Measurements from ENCODE around the gene DDO.

Gene DDO

DNA sequence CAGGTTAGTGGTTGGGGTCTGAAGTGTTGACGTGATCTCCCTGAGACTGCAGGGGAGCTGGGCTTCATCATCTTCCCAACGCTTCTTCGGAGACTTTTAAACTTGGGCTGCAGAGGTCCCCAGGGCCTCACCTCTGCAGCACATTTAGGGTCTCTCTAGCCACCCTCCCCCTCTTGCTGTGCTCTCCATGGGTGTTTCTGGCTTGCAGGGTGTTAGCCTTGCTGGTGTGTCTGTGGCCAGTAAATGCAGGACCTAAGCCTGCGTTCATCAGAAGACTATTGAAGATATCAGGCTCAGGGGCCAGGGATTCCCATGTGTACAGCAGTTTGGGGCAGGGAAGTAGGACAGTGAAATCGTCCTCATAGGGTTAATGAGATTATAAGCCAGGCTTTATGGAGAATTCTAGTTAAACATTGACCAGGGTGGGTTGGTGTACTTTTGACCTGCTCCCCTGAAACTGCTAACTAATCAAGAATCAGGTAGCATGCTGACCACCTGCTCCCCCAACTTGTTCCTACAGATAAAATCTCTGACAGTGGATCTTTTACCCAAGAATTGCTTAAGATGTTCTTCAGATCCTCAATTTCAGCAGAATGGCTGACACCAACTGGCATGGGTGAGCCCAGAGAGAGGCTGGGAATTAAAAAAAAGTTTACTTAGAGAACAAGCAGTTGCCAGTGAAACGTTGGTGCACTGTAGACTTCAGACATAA lies 3.8 kb upstream of the DDO start:
- no peak for DNase-seq

DNA sequence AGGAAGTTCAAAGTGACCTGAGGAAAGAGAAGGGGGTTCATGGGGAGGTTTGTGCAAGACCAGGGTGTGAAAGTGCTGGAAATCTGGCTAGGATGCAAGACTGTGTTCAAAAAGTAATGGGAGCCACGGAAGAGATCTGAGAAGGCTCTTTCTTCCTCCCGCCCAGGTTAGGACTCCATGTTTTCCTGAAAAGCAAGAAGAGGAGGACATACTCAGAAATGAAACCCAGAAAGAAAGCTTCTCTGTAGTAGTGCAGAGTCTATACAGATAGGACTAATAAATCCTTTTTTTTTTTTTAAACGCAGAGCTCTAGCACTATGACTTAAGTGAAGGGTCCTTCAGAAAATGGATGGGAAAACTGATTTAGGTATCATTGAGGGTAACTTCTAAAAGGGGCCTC lies 3.2 kb upstream of the DDO start:
- DNase-seq = no peak

DNA sequence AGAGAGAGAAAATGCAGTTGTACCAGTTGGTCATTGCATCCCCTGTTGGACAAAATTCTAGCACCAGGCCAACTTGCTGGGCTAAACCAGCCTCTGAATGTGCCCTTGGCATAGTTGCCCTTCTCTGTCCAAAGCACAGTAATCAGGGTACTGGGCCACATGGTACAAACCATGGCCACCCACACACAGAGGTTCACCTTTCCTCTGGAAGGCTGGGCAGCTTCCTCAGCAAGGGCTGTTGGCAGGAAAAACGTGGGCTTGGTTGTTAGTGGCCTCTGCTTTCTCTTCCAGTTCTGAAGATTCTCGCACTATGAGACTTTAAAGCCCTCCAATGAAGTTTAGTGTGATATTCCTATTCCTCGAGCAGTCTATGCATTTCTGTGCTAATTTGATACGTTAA lies 706 bp downstream of the DDO start:
- no peak for DNase-seq

DNA sequence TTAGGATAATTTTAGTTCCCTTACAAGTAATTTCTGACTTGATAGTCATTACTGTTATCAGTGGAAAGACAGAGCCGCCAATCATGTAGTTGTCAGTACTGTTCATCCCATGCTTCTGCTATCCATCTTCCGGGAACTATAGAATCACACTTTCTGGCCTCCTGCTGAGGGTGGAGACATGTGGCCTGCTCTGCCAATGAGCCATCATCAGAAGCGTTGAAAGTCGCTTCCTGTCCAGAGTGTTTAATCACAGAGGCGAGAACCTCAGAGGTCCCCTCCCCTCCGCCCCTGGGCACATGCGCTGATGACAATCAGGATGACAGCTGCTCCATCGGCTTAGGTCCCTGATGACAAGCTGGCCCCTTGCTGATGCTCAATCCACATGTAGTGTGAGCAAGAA lies 3.0 kb downstream of the DDO start:
- DNase-seq = peak; percentile 51 to 70

DNA sequence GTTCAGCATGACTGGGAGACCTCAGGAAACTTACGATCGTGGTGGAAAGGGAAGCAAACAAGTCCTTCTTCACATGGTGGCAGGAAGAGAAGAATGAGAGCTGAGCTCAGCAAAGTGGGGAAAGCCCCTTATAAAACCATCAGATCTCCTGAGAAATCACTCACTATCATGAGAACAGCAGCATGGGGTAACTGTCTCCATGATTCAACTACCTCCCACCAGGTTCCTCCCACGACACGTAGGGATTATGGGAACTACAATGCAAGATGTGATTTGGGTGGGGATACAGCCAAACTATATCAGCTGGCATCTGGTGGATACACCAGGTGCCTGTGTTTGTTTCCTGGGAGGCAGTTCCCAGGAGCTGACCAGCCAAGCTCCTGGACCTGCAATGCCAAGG lies 4.9 kb downstream of the DDO start:
- peak in 1 of 2 experiments; percentile 8 for DNase-seq

DNA sequence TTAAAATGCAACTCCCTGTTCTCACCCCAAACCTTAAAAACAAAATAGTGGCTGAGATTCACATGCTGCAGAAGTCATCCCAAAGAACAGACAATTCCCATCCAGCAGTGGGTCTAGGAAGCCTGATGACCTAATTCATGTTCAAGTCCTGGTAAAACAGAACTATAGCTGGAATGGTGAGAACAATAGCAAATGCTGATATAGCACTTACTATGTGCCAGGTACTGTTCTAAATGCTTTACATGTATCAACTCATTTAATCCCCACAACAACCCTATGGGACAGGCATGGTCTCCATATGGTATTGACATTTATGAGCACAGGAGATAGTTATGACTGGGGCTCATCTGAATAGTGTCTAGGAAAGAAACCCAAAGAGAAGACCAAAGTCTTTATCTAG lies 5.6 kb downstream of the DDO start:
- no peak for DNase-seq

DNA sequence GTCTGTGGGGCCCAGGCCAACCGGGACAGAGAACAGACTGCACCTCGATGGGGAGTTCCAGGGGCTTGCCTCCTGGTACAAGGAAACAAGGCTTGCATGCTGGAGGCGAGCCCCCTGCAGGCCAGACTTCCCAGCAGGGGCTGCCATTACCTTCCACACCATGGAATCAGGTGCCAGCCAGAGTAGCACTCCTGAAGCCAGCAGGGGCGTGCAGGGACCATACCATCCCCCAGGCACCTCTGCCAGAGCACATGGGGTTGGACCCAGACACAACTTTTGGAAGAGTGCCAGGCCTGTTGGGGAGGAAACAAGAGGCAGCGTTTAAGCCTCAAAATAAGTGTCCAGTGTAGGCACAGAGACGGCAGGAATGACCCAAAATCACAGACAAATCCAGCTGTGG lies 6.5 kb downstream of the DDO start:
- DNase-seq = no peak

DNA sequence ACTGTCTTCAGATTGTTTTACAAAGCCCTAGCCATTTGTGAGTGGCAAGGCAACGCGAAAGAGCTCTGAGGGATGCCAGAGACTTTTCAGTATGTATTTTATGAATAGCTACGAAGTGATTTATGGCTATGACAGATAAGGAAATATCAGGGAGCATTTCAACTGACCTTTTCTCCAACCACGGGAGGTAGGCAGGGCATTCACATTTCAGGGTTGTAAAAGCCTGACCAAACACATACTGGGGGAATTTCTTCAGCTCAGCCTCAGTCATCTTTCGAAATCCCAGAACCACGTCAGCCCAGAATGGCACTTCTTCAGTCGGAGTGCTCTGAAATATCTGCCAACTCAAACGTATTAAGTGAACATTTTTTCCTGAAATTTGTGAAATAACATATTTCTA lies 10.8 kb downstream of the DDO start:
- DNase-seq = no peak

DNA sequence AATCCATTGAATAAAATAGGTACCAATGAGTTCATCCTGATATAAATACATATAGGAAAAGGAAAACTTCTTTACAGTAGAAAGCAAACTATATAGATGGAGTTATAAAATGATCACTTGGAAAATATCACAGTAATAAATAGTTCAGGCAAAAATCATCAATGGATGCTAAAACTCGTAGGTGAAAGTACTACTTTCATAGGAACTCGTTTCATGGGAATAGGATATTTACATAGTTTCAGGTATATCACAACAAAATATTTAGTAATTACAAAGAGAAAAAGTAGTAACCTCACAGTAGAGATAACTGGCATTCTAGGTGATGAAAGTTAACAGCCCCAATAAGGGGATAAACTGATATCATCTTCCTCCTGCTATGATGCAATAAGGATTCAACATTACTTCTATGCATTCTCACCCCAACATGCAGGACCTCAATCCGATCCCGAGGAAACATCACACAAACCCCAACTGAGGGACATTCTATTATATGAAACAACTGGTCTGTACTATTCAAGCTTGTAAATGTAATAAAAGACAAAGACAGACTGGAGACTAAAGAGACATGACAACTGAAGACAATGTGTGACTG lies 13.7 kb downstream of the DDO start:
- no peak for DNase-seq

DNA sequence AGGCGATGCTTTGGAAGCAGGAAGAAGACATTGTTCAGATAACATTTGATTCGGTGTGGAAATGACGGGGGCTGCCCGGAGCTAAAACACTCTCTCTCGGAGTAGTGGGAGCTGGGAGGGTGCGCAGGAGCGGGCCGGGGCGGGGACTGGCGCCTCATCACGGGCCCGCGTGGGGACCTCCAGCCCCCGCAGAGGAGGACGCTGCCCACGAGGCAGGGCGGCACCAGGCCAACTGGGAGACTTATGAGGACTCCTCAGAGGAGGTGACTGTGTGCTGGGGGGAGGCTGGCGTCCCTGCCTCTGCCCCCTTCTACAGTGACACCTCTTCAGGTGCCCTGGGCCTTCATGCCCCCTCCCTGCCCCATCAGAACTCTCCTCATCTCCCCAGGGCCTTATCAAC lies 15.2 kb downstream of the DDO start:
- no peak for DNase-seq

DNA sequence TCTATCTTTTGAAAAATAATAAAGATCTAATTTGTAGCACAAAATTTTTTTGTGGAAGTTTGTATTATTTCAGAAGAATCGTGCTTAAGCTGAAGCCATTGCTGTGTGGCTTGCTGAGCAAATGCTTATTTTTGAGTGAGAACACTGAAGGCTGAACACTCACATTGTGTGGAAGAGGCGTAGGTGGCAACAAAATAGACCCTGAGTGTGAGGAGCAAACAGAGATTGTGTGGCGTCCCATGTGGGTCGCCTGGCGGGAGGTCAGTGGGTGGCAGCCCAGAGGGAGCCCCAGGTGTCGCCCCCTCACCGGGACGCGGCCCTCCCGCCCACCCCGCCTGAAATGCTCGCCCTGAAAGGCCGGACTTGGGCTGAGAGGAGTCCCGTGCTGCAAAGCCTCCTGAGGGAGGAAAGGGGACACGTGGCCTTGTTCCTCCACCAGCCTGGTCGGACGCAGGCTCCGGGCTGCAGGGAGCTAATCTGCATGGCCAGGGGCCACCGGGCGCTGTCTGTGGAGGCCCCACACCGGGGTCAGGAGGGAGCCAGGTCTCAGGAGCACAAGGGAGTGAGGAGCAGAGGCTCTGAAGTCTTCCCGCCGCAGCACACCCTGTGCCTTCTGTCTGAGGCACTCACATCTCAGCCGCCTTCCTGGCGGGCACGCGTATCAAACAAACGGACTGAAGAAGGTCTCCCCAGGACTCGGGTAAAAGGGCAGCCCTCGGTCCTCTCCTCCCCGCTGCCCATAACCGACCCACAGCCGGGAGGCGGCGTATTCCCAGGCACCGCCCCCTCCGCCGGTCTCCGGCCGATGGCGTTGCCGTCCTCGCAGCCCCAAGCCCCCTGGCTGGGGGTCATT lies 15.9 kb downstream of the DDO start:
- DNase-seq = no peak

DNA sequence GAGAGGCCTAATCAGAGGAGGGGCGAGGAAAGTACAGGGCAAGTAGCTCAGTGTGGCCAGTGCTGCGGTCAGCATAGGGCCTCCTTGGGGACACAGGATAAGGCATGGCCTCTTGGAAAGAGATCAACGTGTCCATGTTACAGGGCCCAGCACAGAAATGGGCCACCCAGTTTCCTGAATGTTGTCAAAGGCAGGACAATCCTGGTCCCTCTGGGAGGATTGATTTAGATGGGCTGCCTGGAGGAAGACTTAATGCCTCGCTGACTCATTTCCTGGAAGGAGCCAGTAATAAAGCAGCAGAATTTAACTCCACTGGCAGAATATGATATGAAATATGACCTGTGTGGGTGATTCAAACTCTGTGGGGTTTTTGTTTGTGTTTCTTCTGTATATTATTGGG lies 16.6 kb downstream of the DDO start:
- DNase-seq = no peak

DNA sequence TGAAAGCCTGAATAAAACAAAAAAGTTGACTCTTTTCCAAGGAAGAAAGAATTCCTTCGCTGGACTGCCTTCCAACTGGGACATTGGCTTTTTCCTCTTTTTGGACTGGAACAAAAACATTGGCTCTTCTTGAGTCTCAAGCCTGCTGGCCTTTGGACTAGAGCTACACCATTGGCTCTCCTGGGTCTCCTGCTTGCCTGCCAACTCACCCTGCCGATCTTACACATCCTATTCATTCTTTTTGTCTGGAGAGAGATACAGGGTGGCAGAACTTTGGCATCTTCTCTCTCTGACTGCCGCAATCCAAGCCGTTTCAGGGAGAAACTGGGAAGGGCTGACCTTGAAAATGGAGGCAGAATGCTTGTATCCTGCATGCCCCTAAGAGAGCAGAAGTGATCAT lies 20.2 kb downstream of the DDO start:
- DNase-seq = no peak

DNA sequence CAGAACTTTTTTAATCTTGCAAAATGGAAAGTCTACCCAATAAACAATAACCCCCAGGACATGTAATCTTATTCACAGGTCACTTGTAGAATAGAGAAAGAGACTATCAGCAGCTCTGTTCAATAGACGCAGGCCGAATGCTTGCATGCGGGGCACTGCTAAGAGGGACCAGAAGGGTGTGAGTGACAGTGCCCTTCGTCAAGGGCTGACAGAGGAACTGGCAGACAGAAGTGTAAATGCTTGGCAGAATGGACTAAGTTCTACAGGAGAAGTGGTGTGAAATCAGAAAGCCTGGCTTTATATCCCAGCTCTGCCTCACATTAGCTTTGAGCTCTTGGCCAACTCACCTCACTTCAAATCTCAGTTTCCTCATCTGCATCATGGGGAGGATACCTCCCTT lies 21.0 kb downstream of the DDO start:
- DNase-seq = no peak

DNA sequence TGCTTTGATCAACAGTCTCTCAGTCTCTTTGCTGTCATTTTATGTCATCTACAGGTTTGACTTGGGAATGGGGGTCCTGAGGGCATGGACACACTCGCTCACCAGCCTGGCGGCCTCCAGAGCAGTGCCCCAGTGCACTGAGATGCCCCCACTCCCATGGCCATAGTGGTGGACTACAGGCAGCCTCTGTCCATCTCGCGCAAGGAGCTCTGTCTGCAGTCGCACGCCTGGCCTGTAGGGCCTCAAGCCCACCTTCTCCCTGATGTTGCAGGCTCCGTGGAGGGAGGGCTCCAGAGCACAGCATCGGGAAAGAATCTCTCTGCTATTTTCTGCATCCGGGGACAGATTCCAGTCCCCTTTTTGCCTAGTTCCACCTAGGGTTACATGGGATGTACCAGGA lies 22.6 kb downstream of the DDO start:
- no peak for DNase-seq

DNA sequence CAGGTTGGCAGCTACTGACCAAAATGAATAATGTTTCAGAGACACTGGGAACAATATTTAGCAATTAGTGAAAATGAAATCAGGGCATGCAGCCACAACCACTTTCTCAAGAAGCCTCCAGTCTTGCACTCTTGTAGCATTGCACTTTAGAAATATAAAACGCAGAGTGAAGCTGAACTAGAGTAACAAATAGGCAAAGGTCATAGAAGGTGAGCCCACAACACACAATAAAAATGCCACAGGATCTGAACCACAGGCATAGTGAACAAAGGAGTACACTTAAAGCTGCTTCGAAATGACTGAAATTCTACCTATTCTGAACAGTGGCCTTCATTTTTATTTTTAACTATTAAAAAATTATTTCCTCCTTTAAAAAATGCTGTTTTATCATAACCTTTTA lies 25.0 kb downstream of the DDO start:
- no peak for DNase-seq

DNA sequence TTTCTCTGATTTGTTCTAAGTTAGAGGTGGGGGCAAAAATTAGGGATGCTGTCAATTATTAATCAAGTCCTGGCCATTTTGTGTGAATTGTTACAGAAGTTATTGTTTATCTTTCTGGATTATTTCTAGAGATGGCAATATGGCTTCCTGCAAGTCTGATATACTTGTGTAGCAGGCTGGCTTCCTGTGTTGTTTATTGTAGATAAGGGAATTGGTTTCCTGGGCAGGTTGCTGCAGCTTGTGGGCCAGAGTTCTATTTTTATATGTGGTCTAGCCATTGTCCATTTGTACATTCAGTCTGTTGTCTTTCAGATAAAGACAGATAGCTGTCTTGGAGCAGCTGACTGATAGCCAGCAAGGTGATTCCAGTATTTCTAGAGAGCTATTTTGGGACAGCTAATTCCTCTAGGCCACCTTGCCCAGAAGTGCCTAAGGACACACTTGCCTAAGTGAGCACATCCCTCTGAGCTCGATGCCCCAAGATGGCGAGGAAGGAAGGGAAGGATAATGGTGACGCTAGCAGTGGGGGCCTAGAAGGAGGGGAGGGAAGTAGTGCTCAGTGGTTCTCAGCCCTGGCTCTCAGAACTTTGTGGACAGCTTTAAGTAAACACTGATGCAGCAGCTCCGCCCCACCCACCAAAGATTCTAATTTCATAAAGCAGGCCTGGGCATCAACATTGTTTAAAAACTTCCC lies 25.5 kb downstream of the DDO start:
- DNase-seq = no peak

DNA sequence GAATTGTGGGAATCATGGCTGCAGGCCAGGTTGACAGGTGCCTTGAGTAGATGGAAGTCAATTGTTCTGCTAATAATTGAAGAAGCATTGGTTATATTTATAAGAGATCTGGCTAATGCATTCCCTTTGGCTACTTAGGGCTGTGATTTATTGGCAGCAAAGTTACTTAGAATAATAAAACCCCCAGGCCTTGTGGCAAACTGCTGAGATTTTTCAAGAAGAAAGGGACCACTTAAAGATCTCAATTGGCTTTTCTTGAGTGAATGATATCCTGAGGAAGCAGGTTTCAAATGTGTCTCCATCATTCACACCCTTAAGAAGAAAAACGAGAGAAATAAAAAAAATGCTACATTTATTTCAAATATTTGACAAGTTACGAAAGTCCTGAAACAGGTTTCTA lies 27.4 kb downstream of the DDO start:
- DNase-seq = no peak

DNA sequence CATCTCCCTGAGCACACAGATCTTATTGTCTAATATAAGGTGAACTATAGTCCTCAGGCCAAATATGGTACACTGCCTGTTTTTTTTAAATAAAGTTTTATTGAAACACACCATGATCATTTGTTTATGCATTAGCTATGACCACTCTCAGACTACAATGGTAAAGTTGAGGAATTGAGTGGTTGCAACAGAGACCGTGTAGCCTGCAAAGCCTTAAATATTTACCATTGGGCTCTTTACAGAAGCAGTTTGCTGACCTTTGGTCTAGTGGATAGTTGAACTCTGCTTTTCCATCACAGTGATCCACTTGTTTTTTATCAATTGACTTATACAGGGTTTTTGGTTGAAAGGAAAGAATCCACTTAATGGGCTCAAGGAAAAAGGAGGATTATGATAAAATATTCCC lies 29.9 kb downstream of the DDO start:
- DNase-seq = no peak

DNA sequence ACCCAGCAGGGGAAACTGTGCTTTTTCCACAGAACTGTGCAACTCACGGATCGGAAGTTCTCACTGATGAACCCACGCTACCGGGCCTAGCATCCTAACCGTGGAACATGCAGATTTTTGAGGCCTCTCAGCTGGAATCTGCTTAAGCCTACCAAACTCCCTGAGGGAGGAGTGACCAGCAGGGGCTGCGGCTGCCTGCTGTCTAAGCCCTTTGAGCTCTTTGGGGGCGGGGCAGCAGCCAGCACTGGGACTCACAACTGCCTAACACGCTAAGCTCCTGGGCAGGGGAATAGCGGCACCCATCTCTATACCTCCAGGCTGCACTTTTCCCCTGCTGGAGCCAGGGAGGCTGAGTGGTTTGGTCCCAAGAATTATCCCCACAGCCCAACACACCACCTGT lies 36.8 kb downstream of the DDO start:
- no peak for DNase-seq

DNA sequence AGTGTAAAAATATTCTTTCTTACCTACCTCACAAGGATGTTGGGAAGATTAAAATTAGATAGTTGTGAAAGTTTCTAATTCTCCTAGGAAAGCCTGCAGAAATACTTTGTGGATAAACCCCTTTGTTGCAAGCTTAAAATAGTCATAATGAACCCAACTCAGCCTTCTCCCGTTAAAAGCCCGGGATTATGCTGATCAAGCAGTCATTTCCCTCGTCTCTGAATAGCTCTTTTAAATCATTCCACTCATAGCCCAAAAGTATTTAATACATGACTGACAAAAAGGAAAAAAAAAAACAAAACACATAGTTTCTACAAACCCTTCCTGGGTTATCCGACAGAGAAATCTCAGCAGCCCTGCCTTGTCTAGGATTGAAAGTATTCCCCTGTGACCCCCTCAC lies 46.3 kb downstream of the DDO start:
- DNase-seq = no peak

DNA sequence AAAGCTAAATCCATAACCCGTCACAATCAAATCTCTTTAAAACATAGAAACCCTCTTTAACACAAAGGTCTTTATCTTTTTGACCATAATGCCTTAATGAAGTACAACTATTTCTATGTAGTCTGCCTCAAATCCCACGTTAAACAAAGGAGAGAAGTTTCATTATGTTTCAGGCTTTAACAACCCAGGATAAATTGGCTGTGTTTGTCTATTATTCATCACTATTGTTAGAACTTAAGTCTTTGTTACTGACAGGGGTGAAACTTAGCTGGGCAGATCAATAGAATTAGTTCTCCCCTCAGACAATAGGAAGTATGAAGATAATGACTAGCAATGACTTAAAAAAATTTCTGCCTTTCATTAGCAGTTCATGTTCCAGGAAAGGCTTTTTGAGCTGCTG lies 47.1 kb downstream of the DDO start:
- no peak for DNase-seq

DNA sequence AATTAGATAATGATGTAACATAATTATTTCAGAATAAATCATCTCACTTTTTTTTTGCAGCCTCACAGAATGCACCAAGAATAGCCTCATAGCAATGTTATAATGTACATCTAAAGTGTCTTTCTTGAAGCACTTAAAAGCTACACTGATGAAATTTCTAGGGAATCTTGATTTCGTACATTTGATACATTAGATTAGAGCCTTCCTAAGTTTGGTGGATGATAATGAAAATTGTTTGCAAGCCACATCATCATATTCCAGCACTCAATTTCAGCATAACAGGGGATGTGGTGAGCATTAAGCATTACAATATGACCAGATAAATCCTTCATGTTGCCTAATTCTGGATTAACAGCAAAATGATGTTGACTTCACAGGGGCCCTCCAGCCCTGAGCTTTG lies 47.5 kb downstream of the DDO start:
- no peak for DNase-seq

DNA sequence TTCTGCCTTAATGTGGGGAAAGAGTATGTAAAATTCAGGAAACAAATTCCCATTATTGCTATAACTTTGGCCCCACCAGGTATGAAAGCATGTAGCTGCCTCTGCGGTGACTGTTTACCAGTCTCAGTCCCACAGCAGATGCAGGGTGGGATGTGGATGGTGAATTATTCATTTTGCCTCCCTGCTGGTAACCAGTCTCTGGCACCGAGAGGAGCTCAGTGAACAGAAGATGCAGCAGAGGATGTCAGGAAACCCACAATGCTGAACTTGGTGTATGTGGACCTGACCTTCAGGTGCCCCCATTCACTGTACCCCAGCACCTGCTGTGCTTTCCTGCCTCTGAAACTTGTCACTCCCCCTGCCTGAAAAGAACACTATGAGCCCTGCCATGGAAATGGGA lies 48.4 kb downstream of the DDO start:
- DNase-seq = no peak
